CD8-positive, alpha-beta memory T cell (primary cell): Measurements from ENCODE around the gene CDKN2D. TPM values are rescaled to one million over a fixed set of nuclear protein-coding genes. Genes with fewer than 3 reads are reported as not detected.
"Not testable (repeated sequence)": the region's sequence is repeated elsewhere in the genome, so short reads cannot be mapped to it uniquely, and the experiment has no call there.

Experiments
- CTCF ChIA-PET: fragments of 350-600 bp; sonication (Branson Sonifier 250); formaldehyde crosslinking; loops from one replicate; lab custom pipeline; 2021; ENCODE audit warnings: antibody characterized with exemption; lab: Charles Lee
- POLR2A ChIA-PET: fragments of 350-600 bp; sonication (Branson Sonifier 250); formaldehyde crosslinking; loops from one replicate; lab custom pipeline; 2021; ENCODE audit warnings: antibody characterized with exemption; lab: Charles Lee
- DNase-seq, 5 donors: peaks; one replicate each; pipeline versions ENCODE4 v3.0.0 to v3.0.0-alpha.2; 2020 to 2022; ENCODE audit warnings: mixed read lengths in 1 of 5
- H3K27ac ChIP-seq: one replicate; pipeline ENCODE4 v1.7.0; 2013; ENCODE audit warnings: low read depth, mild to moderate bottlenecking, low read length, moderate library complexity
- H3K27me3 ChIP-seq: 2 replicates; pipeline ENCODE4 v1.7.0; 2013; ENCODE audit warnings: low read length, mild to moderate bottlenecking; ENCODE audit not compliant: insufficient read depth, poor library complexity, severe bottlenecking
- H3K36me3 ChIP-seq: 2 replicates; pipeline ENCODE4 v1.7.0; 2013; ENCODE audit warnings: mild to moderate bottlenecking, low read length, moderate library complexity; ENCODE audit not compliant: insufficient read depth
- H3K4me1 ChIP-seq: 2 replicates; pipeline ENCODE4 v1.7.0; 2013; ENCODE audit warnings: mild to moderate bottlenecking, low read length, moderate library complexity; ENCODE audit not compliant: insufficient read depth
- H3K4me3 ChIP-seq: 2 replicates; pipeline ENCODE4 v1.7.0; 2013; ENCODE audit warnings: mild to moderate bottlenecking, low read length
- H3K9me3 ChIP-seq: 2 replicates; pipeline ENCODE4 v1.7.0; 2013; ENCODE audit warnings: mild to moderate bottlenecking, low read length
- H3K27ac Mint-ChIP-seq, 8 donors: one replicate each; pipeline ENCODE4 v1.8.0; 2020 to 2021; ENCODE audit warnings: mixed read lengths in 8 of 8, mild to moderate bottlenecking in 6 of 8, inconsistent platforms in 3 of 8, moderate library complexity in 3 of 8
- H3K27me3 Mint-ChIP-seq, 2 donors: one replicate each; pipeline ENCODE4 v1.8.0; 2020 to 2021; ENCODE audit warnings: mixed read lengths in 2 of 2, mild to moderate bottlenecking in 1 of 2, moderate library complexity in 1 of 2
- H3K36me3 Mint-ChIP-seq, 3 donors: one replicate each; pipeline ENCODE4 v1.8.0; 2020 to 2021; ENCODE audit warnings: mixed read lengths in 3 of 3, inconsistent platforms in 1 of 3, mild to moderate bottlenecking in 1 of 3
- H3K4me1 Mint-ChIP-seq, 3 donors: one replicate each; pipeline ENCODE4 v1.8.0; 2020 to 2021; ENCODE audit warnings: mixed read lengths in 3 of 3, inconsistent platforms in 1 of 3, mild to moderate bottlenecking in 1 of 3
- H3K4me3 Mint-ChIP-seq, 7 donors: one replicate each; pipeline ENCODE4 v1.8.0; 2020 to 2021; ENCODE audit warnings: mixed read lengths in 7 of 7, mild to moderate bottlenecking in 6 of 7, moderate library complexity in 4 of 7, inconsistent platforms in 2 of 7
- H3K9me3 Mint-ChIP-seq, 5 donors: one replicate each; pipeline ENCODE4 v1.8.0; 2020 to 2022; ENCODE audit warnings: mixed read lengths in 5 of 5, mild to moderate bottlenecking in 3 of 5, moderate library complexity in 2 of 5, inconsistent platforms in 1 of 5
- polyA plus RNA-seq: library from polyadenylated mRNA; unstranded; fragments of 300-500 nt; fragmentation: Illumina TruSeq; gene quantifications from one replicate; pipeline ENCODE4 v1.2.3, GENCODE V29; 2021
- total RNA-seq, 2 experiments: library from RNA; stranded (reverse); gene quantifications; one replicate each; pipeline ENCODE4 v1.2.3, GENCODE V29; 2021

Gene CDKN2D
- total and polyA plus RNA-seq, 3 experiments from 2014 or later: 22.2 to 176 (median 23.1) TPM

DNA sequence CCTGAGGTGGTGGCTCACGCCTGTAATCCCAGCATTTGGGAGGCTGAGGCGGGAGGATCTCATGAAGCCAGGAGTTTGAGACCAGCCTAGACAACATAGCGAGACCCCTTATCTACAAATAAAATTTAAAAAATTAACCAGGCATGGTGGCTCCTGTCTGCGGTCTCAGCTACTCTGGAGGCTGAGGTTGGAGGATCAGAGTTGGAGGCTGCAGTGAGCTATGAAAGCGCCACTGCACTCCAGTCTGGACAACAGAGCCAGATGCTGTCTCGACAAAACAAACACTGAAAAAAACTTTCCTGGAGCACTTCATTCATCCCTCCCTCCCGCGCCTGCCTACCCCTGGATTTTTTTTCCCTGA lies 25.7 kb downstream of the CDKN2D start:
- Mint-ChIP-seq H3K27ac (peak overlapping the region; percentile 74 to 91 (median 88)), H3K27me3 (peaks cover 2 to 13% of the 10 kb centered on the region in 2 donors), H3K4me1 (peaks cover 11 to 24% (median 14%) of the 10 kb centered on the region in 3 donors), H3K9me3 (no peaks in the 10 kb centered on the region), H3K36me3 (peaks cover 0 to 13% (median 0%) of the 10 kb centered on the region in 3 donors), H3K4me3 (peak overlapping the region; percentile 74 to 90 (median 85))
- no peaks in the 10 kb centered on the region for H3K36me3 ChIP-seq
- DNase-seq: no peak
- H3K9me3 ChIP-seq: no peaks in the 10 kb centered on the region
- no peaks in the 10 kb centered on the region for H3K27me3 ChIP-seq
- CTCF ChIA-PET: interaction anchor here (0.9 to 4.0 kb wide), 9 partner anchors 10 to 102 kb away, joined by 3 to 56 read pairs (median 6); partner anchors contain the start of genes CDKN2D and S1PR5
- H3K4me1 ChIP-seq: peaks cover 17% of the 10 kb centered on the region
- no peak overlapping the region for H3K27ac ChIP-seq
- H3K4me3 ChIP-seq: peak overlapping the region; percentile 61
- POLR2A ChIA-PET: interaction anchor here (0.6 to 2.7 kb wide), 6 partner anchors 11 to 110 kb away, joined by 3 to 14 read pairs (median 6); partner anchors contain the start of gene KRI1

- peaks cover 7 to 20% of the 10 kb centered on the region in 2 donors for H3K27me3 Mint-ChIP-seq
- POLR2A ChIA-PET, H3K9me3 ChIP-seq, H3K36me3 Mint-ChIP-seq, H3K4me1 ChIP-seq, H3K9me3 Mint-ChIP-seq, CTCF ChIA-PET, H3K4me1 Mint-ChIP-seq, H3K4me3 ChIP-seq, H3K27me3 ChIP-seq, DNase-seq, H3K27ac ChIP-seq, H3K36me3 ChIP-seq: not testable (repeated sequence)
- peak overlapping the region in 1 of 7 donors; percentile 35 for H3K4me3 Mint-ChIP-seq
- H3K27ac Mint-ChIP-seq: peak overlapping the region in 1 of 8 donors; percentile 24
Observed at GRCh38 chr19:10539016-10539415, 29.8 kb downstream of the CDKN2D start.

DNA sequence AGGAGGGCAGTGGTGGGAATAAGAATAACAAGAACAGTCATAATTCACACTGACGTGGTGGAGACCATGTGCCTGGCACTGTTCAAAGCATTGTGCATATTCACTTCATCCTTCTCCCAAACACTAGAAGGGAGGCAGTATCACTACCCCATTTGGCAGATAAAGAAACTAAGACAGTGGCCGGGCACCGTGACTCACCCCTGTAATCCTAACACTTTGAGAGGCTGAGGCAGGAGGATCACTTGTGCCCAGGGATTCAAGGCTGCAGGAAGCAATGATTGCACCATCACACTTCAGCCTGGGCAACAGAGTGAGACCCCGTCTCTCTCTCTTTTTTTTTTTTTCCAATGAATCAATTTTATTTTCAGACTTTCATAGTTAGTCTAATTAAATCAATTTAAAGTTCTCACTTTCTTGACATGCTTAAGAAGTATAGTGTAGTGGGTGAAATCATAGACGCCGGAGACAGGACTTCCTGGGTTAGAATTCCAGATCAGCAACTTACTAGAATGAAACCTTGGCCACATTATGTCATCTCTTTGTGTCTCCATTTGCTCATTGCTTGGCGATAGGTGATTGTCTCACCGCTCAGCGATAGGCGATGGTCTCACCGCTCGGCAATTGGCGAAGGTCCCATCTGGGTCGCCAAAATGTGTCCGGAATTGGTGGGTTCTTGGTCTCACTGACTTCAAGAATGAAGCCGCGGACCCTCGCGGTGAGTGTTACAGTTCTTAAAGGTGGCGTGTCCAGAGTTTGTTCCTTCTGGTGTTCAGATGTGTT lies 30.4 kb downstream of the CDKN2D start:
- Histone ChIP-seq H3K4me3 (no peak overlapping the region), H3K4me1 (peaks cover 5% of the 10 kb centered on the region), H3K27me3 (no peaks in the 10 kb centered on the region), H3K36me3 (no peaks in the 10 kb centered on the region), H3K27ac (no peak overlapping the region), H3K9me3 (no peaks in the 10 kb centered on the region)
- Mint-ChIP-seq H3K27ac (peak overlapping the region in 1 of 8 donors; percentile 24), H3K4me3 (peak overlapping the region in 1 of 7 donors; percentile 35), H3K4me1 (peaks cover 2 to 4% (median 3%) of the 10 kb centered on the region in 3 donors), H3K27me3 (peaks cover 7 to 20% of the 10 kb centered on the region in 2 donors), H3K36me3 (no peaks in the 10 kb centered on the region), H3K9me3 (no peaks in the 10 kb centered on the region)
- CTCF ChIA-PET: interaction anchor here (1.0 to 1.3 kb wide), 2 partner anchors 25 to 27 kb away, joined by 3 to 4 read pairs; no protein-coding TSS in a partner anchor
- no peak for DNase-seq
- POLR2A ChIA-PET: no interaction called here

DNA sequence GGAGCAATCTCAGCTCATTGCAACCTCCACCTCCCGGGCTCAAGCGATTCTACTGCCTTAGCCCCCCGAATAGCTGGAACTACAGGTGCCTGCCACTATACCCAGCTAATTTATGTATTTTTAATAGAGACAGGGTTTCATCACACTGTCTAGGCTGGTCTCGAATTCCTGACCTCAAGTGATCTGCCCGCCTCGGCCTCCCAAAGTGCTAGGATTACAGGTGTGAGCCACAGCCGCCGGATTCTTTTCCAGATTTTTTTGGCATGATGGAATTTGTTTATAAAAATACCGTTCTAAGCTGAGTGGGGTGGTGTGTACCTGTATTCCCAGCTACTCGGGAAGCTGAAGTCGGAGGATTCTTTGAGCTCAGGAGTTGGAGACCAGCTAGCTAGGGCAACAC lies 31.1 kb downstream of the CDKN2D start:
- H3K9me3 Mint-ChIP-seq: no peaks in the 10 kb centered on the region
- CTCF ChIA-PET: interaction anchor here (1.0 to 1.3 kb wide), 2 partner anchors 25 to 27 kb away, joined by 3 to 4 read pairs; no protein-coding TSS in a partner anchor

GRCh38 chr19:10535613-10536012 lies 33.2 kb downstream of the CDKN2D start:
- H3K4me1 Mint-ChIP-seq: peaks cover 0 to 3% (median 0%) of the 10 kb centered on the region in 3 donors
- POLR2A ChIA-PET: no interaction called here
- H3K27ac Mint-ChIP-seq: no peak overlapping the region
- no peaks in the 10 kb centered on the region for H3K36me3 Mint-ChIP-seq
- H3K9me3 Mint-ChIP-seq: no peaks in the 10 kb centered on the region
- H3K36me3 ChIP-seq: no peaks in the 10 kb centered on the region
- H3K4me3 ChIP-seq: no peak overlapping the region
- CTCF ChIA-PET: interaction anchor here (1.0 to 1.9 kb wide), 4 partner anchors 17 to 109 kb away, joined by 3 to 6 read pairs (median 4); partner anchors contain the start of genes CDKN2D and S1PR5
- no peaks in the 10 kb centered on the region for H3K27me3 ChIP-seq
- no peaks in the 10 kb centered on the region for H3K9me3 ChIP-seq
- H3K27ac ChIP-seq: no peak overlapping the region
- H3K4me3 Mint-ChIP-seq: no peak overlapping the region
- no peak for DNase-seq
- peaks cover 7 to 26% of the 10 kb centered on the region in 2 donors for H3K27me3 Mint-ChIP-seq
- no peaks in the 10 kb centered on the region for H3K4me1 ChIP-seq

More for the DNA sequence above, 31.1 kb downstream of the CDKN2D start:
- H3K4me3 ChIP-seq: no peak overlapping the region
- H3K27ac ChIP-seq: no peak overlapping the region
- Mint-ChIP-seq H3K4me3 (no peak overlapping the region), H3K27ac (no peak overlapping the region), H3K36me3 (no peaks in the 10 kb centered on the region), H3K27me3 (peaks cover 7 to 21% of the 10 kb centered on the region in 2 donors), H3K4me1 (no peaks in the 10 kb centered on the region)
- H3K36me3 ChIP-seq: no peaks in the 10 kb centered on the region
- POLR2A ChIA-PET: no interaction called here
- H3K27me3 ChIP-seq: no peaks in the 10 kb centered on the region
- H3K9me3 ChIP-seq: no peaks in the 10 kb centered on the region
- H3K4me1 ChIP-seq: no peaks in the 10 kb centered on the region
- no peak for DNase-seq

DNA sequence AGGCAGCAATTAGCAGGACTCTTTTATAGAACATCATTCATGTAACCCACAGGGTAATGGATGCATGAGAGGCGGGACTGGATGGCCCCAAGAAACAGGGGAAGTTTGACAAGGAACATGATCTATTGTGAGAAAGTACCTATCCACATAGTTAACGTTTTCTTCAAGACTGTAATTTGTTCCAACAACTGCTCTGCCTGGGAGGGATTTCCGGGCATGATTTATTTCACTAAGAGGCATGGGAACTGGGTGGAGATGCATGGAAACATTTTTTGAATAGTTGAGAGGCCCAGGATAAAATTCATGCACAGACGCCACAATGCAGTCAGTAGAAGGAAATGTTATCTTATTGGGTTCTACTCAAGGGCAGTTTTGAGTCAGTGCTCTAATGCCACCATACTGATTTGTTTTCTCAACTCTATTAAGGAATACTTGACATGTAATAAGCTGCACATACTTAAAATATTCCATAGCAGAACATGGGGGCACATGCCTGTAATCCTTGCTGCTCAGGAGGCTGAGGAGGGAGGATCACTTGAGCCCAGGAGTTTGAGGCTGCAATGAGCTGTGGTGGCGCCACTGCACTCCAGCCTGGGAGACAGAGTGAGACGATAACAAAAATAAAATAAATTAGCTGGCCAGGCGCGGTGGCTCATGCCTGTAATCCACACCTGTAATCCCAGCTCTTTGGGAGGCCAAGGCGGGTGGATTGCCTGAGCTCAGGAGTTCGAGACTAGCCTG lies 35.0 kb downstream of the CDKN2D start:
- Mint-ChIP-seq H3K36me3 (no peaks in the 10 kb centered on the region), H3K9me3 (no peaks in the 10 kb centered on the region), H3K27me3 (peaks cover 4 to 20% of the 10 kb centered on the region in 2 donors), H3K27ac (peak overlapping the region in 1 of 8 donors; percentile 18), H3K4me1 (peaks cover 0 to 3% (median 0%) of the 10 kb centered on the region in 3 donors), H3K4me3 (no peak overlapping the region)
- DNase-seq: no peak
- Histone ChIP-seq H3K27me3 (no peaks in the 10 kb centered on the region), H3K27ac (no peak overlapping the region), H3K4me3 (no peak overlapping the region), H3K9me3 (no peaks in the 10 kb centered on the region), H3K4me1 (no peaks in the 10 kb centered on the region), H3K36me3 (no peaks in the 10 kb centered on the region)
- ChIA-PET CTCF (interaction anchor here (1.2 kb wide), 1 partner anchor 38 kb away, joined by 6 read pairs; no protein-coding TSS in a partner anchor), POLR2A (no interaction called here)

GRCh38 chr19:10532457-10532856 lies 36.3 kb downstream of the CDKN2D start:
- no peaks in the 10 kb centered on the region for H3K27me3 ChIP-seq
- DNase-seq: no peak
- no peaks in the 10 kb centered on the region for H3K9me3 Mint-ChIP-seq
- H3K27me3 Mint-ChIP-seq: peaks cover 4 to 11% of the 10 kb centered on the region in 2 donors
- H3K27ac Mint-ChIP-seq: no peak overlapping the region
- peaks cover 0 to 3% (median 0%) of the 10 kb centered on the region in 3 donors for H3K4me1 Mint-ChIP-seq
- H3K4me3 ChIP-seq: no peak overlapping the region
- H3K36me3 Mint-ChIP-seq: no peaks in the 10 kb centered on the region
- H3K9me3 ChIP-seq: no peaks in the 10 kb centered on the region
- no peaks in the 10 kb centered on the region for H3K36me3 ChIP-seq
- ChIA-PET CTCF (interaction anchor here (0.8 kb wide), 1 partner anchor 22 kb away, joined by 3 read pairs; no protein-coding TSS in a partner anchor), POLR2A (no interaction called here)
- H3K4me1 ChIP-seq: no peaks in the 10 kb centered on the region
- H3K4me3 Mint-ChIP-seq: no peak overlapping the region
- no peak overlapping the region for H3K27ac ChIP-seq
